Neutrophil (primary cell): ENCODE data around the gene EFHD2.

Experiments used
- H3K27ac ChIP-seq: fragments of 200-600 bp; sonication (generic); 2 replicates; pipeline ENCODE4 v1.5.1; 2016; ENCODE audit warnings: mild to moderate bottlenecking, moderate library complexity
- H3K27me3 ChIP-seq: fragments of 200-600 bp; sonication (generic); 2 replicates; pipeline ENCODE4 v1.6.0; 2016; ENCODE audit warnings: mild to moderate bottlenecking
- H3K36me3 ChIP-seq: fragments of 200-600 bp; sonication (generic); 2 replicates; pipeline ENCODE4 v1.5.1; 2017
- H3K4me1 ChIP-seq, 2 experiments: fragments of 200-600 bp in 1 of 2; sonication (generic) in 1 of 2; 1 replicate in 1 of 2; 2 replicates in 1 of 2; pipeline versions ENCODE4 v1.5.1 to v1.6.1; 2013 to 2016; ENCODE audit warnings: low read depth in 1 of 2, low read length in 1 of 2, mild to moderate bottlenecking in 1 of 2, moderate library complexity in 1 of 2; ENCODE audit not compliant: control insufficient read depth in 1 of 2, insufficient read depth in 1 of 2
- H3K4me3 ChIP-seq, 2 experiments: fragments of 200-600 bp in 1 of 2; sonication (generic) in 1 of 2; 1 replicate in 1 of 2; 2 replicates in 1 of 2; pipeline ENCODE4 v1.5.1; 2013 to 2016; ENCODE audit warnings: low read depth in 1 of 2, low read length in 1 of 2, mild to moderate bottlenecking in 1 of 2, moderate library complexity in 1 of 2
- H3K9me3 ChIP-seq: fragments of 200-600 bp; sonication (generic); 2 replicates; pipeline ENCODE4 v1.5.1; 2016
- TF ChIP-seq, protein P1 (sequence below): fragments of 200-600 bp; sonication (generic); IDR thresholded peaks from 2 replicates; pipeline ENCODE4 v1.5.1; 2016; ENCODE audit warnings: antibody characterized with exemption

Gene EFHD2

DNA sequence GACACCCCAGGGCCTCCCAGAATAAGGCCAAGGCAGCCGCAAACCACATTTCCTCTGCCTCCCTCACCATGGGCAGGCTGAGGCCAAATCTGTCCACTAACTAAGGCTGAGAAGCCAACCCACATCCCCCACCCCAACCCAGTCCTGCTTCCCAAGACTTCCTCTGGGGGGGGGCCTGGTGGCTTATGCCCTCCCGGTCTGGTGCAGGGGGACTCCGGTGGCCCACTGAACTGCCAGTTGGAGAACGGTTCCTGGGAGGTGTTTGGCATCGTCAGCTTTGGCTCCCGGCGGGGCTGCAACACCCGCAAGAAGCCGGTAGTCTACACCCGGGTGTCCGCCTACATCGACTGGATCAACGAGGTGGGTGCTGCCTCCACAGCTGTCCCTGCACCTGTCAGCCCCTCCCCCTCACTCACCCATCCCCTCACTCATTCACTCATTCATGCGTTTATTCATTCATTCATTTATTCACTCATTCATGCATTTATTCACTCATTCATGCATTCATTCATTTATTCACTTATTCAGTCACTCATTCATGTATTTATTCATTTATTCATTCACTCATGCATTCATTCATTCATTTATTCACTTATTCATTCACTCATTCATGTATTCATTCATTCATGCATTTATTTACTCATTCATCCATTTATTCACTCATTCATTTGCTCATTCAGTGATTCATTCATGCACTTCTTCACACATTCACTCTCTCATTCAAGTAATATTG, 35.9 kb downstream of the EFHD2 start:
- no peaks in the 10 kb centered on the region for H3K4me1 ChIP-seq
- H3K9me3 ChIP-seq: no peaks in the 10 kb centered on the region
- TF ChIP-seq, protein P1, sequence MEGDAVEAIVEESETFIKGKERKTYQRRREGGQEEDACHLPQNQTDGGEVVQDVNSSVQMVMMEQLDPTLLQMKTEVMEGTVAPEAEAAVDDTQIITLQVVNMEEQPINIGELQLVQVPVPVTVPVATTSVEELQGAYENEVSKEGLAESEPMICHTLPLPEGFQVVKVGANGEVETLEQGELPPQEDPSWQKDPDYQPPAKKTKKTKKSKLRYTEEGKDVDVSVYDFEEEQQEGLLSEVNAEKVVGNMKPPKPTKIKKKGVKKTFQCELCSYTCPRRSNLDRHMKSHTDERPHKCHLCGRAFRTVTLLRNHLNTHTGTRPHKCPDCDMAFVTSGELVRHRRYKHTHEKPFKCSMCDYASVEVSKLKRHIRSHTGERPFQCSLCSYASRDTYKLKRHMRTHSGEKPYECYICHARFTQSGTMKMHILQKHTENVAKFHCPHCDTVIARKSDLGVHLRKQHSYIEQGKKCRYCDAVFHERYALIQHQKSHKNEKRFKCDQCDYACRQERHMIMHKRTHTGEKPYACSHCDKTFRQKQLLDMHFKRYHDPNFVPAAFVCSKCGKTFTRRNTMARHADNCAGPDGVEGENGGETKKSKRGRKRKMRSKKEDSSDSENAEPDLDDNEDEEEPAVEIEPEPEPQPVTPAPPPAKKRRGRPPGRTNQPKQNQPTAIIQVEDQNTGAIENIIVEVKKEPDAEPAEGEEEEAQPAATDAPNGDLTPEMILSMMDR: no peak
- no peak overlapping the region for H3K4me3 ChIP-seq
- no peaks in the 10 kb centered on the region for H3K36me3 ChIP-seq
- H3K27me3 ChIP-seq: peaks cover 35% of the 10 kb centered on the region
- no peak overlapping the region for H3K27ac ChIP-seq

- no peaks in the 10 kb centered on the region for H3K9me3 ChIP-seq
- no peaks in the 10 kb centered on the region for H3K4me1 ChIP-seq
- TF ChIP-seq, protein P1: no peak
Observed at GRCh38 chr1:15446212-15446611, 36.5 kb downstream of the EFHD2 start.

DNA sequence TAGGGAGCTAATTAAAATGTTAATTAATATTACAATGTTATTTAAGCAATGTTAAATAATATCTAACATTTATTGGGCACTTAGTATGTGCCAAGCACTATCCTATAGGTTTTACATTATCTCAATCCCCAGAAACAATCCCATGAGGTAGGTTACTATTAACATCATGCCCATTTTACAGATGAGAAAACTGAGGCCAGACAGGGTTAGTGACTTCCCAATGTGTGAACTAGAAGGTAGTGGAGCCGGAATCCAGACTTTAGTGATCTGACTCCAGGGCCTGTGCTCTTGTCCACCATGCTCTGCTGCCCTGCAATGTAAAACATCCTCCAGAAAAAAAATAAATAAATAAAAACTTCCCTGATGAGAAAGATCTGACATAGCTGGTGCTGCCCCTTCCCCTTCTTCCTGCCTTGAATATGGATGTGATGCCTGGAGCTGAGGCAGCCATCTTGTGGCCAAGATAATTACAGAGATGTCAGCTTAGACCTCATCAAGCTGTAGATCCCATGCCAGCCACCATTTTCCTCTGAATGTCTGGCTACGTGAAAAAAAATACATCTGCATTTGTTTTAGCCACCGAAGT, 39.3 kb downstream of the EFHD2 start:
- TF ChIP-seq, protein P1: no peak
- no peaks in the 10 kb centered on the region for H3K36me3 ChIP-seq
- H3K27ac ChIP-seq: no peak overlapping the region
- no peaks in the 10 kb centered on the region for H3K9me3 ChIP-seq
- no peak overlapping the region for H3K4me3 ChIP-seq
- no peaks in the 10 kb centered on the region for H3K4me1 ChIP-seq
- H3K27me3 ChIP-seq: peaks cover 35% of the 10 kb centered on the region

More at GRCh38 chr1:15446212-15446611, 36.5 kb downstream of the EFHD2 start:
- Histone ChIP-seq H3K36me3 (no peaks in the 10 kb centered on the region), H3K27me3 (peaks cover 35% of the 10 kb centered on the region), H3K4me3 (no peak overlapping the region), H3K27ac (no peak overlapping the region)

- H3K4me3 ChIP-seq: no peak overlapping the region
- no peaks in the 10 kb centered on the region for H3K36me3 ChIP-seq
- H3K27me3 ChIP-seq: peaks cover 32% of the 10 kb centered on the region
- TF ChIP-seq, protein P1: no peak
- no peaks in the 10 kb centered on the region for H3K4me1 ChIP-seq
- H3K27ac ChIP-seq: no peak overlapping the region
- no peaks in the 10 kb centered on the region for H3K9me3 ChIP-seq
Observed at GRCh38 chr1:15449567-15449966, 39.9 kb downstream of the EFHD2 start.

GRCh38 chr1:15451014-15451722, 41.5 kb downstream of the EFHD2 start:
- TF ChIP-seq, protein P1: no peak
- no peak overlapping the region for H3K27ac ChIP-seq
- H3K4me1 ChIP-seq: peaks cover 5 to 7% of the 10 kb centered on the region in 2 experiments
- H3K27me3 ChIP-seq: peaks cover 16% of the 10 kb centered on the region
- no peaks in the 10 kb centered on the region for H3K36me3 ChIP-seq
- H3K4me3 ChIP-seq: no peak overlapping the region
- no peaks in the 10 kb centered on the region for H3K9me3 ChIP-seq
